ENCODE results near the gene DLG2. TPM values are rescaled to one million over a fixed set of nuclear protein-coding genes. Genes with fewer than 3 reads are reported as not detected.
"Not testable (repeated sequence)": the region's sequence is repeated elsewhere in the genome, so short reads cannot be mapped to it uniquely, and the experiment has no call there.

The DLG2 gene
- total RNA-seq, 4 donors from 2014 or later = 1.3 to 4.7 (median 2.4) TPM

- no peaks in the 10 kb centered on the region for H3K36me3 ChIP-seq
- no peaks in the 10 kb centered on the region for H3K9me3 ChIP-seq
- H3K27ac ChIP-seq = no peak overlapping the region
- H3K4me1 ChIP-seq = no peaks in the 10 kb centered on the region
- DNase-seq (no peak), ATAC-seq (no peak)
- H3K4me3 ChIP-seq = no peak overlapping the region
- H3K27me3 ChIP-seq = no peaks in the 10 kb centered on the region
- intact Hi-C loops (cut with DNase I; ENCODE audit: low total_unique reads) (no loop called here), in situ Hi-C loops (cut with MboI; ENCODE audit: low sequenced_read_pairs in 4 of 4) (no loop called here)
- TF ChIP-seq POLR2A (IDR thresholded peaks at IDR 0.05) (no peak), CTCF (IDR thresholded peaks at IDR 0.05 in 4 of 5, conservative IDR thresholded peaks at IDR 0.05 in 1 of 5) (no peak)
These were observed 2177.7 kb downstream of the DLG2 start for GRCh38 chr11:83449338-83449913.

- H3K27ac ChIP-seq = no peak overlapping the region
- intact Hi-C loops (cut with DNase I; ENCODE audit: low total_unique reads) = no loop called here
- no peak for ATAC-seq
- no peak for DNase-seq
- in situ Hi-C loops (cut with MboI; ENCODE audit: low sequenced_read_pairs in 4 of 4) = no loop called here
- TF ChIP-seq CTCF (IDR thresholded peaks at IDR 0.05 in 4 of 5, conservative IDR thresholded peaks at IDR 0.05 in 1 of 5) (no peak), POLR2A (IDR thresholded peaks at IDR 0.05) (no peak)
- no peaks in the 10 kb centered on the region for H3K27me3 ChIP-seq
- no peaks in the 10 kb centered on the region for H3K36me3 ChIP-seq
- no peaks in the 10 kb centered on the region for H3K4me1 ChIP-seq
- H3K9me3 ChIP-seq = no peaks in the 10 kb centered on the region
- no peak overlapping the region for H3K4me3 ChIP-seq
These were observed 2178.5 kb downstream of the DLG2 start for GRCh38 chr11:83448686-83449085.

- intact Hi-C loops (cut with DNase I; ENCODE audit: low total_unique reads); H3K36me3 ChIP-seq; H3K4me3 ChIP-seq; ATAC-seq; H3K9me3 ChIP-seq; H3K27me3 ChIP-seq; H3K4me1 ChIP-seq; in situ Hi-C loops (cut with MboI; ENCODE audit: low sequenced_read_pairs in 4 of 4); DNase-seq; H3K27ac ChIP-seq: not testable (repeated sequence)
These were observed 2183.3 kb downstream of the DLG2 start for GRCh38 chr11:83443880-83444279.

- no peaks in the 10 kb centered on the region for H3K36me3 ChIP-seq
- no peak overlapping the region for H3K27ac ChIP-seq
- no peaks in the 10 kb centered on the region for H3K9me3 ChIP-seq
- TF ChIP-seq POLR2A (IDR thresholded peaks at IDR 0.05) (no peak), CTCF (IDR thresholded peaks at IDR 0.05 in 4 of 5, conservative IDR thresholded peaks at IDR 0.05 in 1 of 5) (no peak)
- in situ Hi-C loops (cut with MboI; ENCODE audit: low sequenced_read_pairs in 4 of 4) = no loop called here
- no peaks in the 10 kb centered on the region for H3K4me1 ChIP-seq
- no peaks in the 10 kb centered on the region for H3K27me3 ChIP-seq
- ATAC-seq (no peak), DNase-seq (no peak)
- no peak overlapping the region for H3K4me3 ChIP-seq
- intact Hi-C loops (cut with DNase I; ENCODE audit: low total_unique reads) = no loop called here
These were observed 2185.5 kb downstream of the DLG2 start for GRCh38 chr11:83441601-83442000.

- H3K27me3 ChIP-seq = no peaks in the 10 kb centered on the region
- H3K4me3 ChIP-seq = no peak overlapping the region
- H3K9me3 ChIP-seq = no peaks in the 10 kb centered on the region
- H3K4me1 ChIP-seq = no peaks in the 10 kb centered on the region
- no peaks in the 10 kb centered on the region for H3K36me3 ChIP-seq
- in situ Hi-C loops (cut with MboI; ENCODE audit: low sequenced_read_pairs in 4 of 4) = no loop called here
- intact Hi-C loops (cut with DNase I; ENCODE audit: low total_unique reads) = no loop called here
- no peak overlapping the region for H3K27ac ChIP-seq
- no peak for TF ChIP-seq CTCF (IDR thresholded peaks at IDR 0.05 in 4 of 5, conservative IDR thresholded peaks at IDR 0.05 in 1 of 5)
- no peak for TF ChIP-seq POLR2A (IDR thresholded peaks at IDR 0.05)
- DNase-seq = no peak
- ATAC-seq = no peak
These were observed 2186.0 kb downstream of the DLG2 start for GRCh38 chr11:83441171-83441570.
